DOHH2 (cell line): Measurements from ENCODE around the gene HAP1.
"Not testable (repeated sequence)": the region's sequence is repeated elsewhere in the genome, so short reads cannot be mapped to it uniquely, and the experiment has no call there.

Experiments
- H3F3A ChIP-seq: fragments of 200-600 bp; sonication (generic), shearing (Covaris generic); 2 replicates; pipeline ENCODE4 v1.6.0; 2016; ENCODE audit warnings: antibody characterized with exemption, mild to moderate bottlenecking; ENCODE audit not compliant: control insufficient read depth, insufficient read depth
- H3K27ac ChIP-seq: fragments of 200-600 bp; sonication (generic); 2 replicates; pipeline ENCODE4 v1.5.1; 2014; ENCODE audit warnings: low read depth, mild to moderate bottlenecking, low read length, moderate library complexity
- H3K27me3 ChIP-seq: fragments of 200-600 bp; sonication (generic); 2 replicates; pipeline ENCODE4 v1.6.1; 2014; ENCODE audit warnings: mild to moderate bottlenecking, low read length, mixed read lengths; ENCODE audit not compliant: control insufficient read depth
- H3K36me3 ChIP-seq: fragments of 200-600 bp; sonication (generic); 2 replicates; pipeline ENCODE4 v1.6.1; 2014; ENCODE audit warnings: mild to moderate bottlenecking, low read length, moderate library complexity, mixed read lengths; ENCODE audit not compliant: control insufficient read depth
- H3K4me1 ChIP-seq: fragments of 200-600 bp; sonication (generic); 2 replicates; pipeline ENCODE4 v1.6.1; 2014; ENCODE audit warnings: mild to moderate bottlenecking, low read length, mixed read lengths; ENCODE audit not compliant: control insufficient read depth
- H3K4me2 ChIP-seq: fragments of 200-600 bp; sonication (generic); 2 replicates; pipeline ENCODE4 v1.6.0; 2014; ENCODE audit warnings: mild to moderate bottlenecking, low read length, moderate library complexity
- H3K4me3 ChIP-seq: fragments of 200-600 bp; sonication (generic); 2 replicates; pipeline ENCODE4 v1.5.1; 2014; ENCODE audit warnings: mild to moderate bottlenecking, low read length, mixed read lengths
- H3K79me2 ChIP-seq: fragments of 200-600 bp; sonication (generic); 2 replicates; pipeline ENCODE4 v1.6.1; 2014; ENCODE audit warnings: mild to moderate bottlenecking, low read length, mixed read lengths; ENCODE audit not compliant: control insufficient read depth
- H3K9me2 ChIP-seq: fragments of 200-600 bp; sonication (generic); replicated peaks from 2 replicates; pipeline ENCODE4 v1.6.1; 2014; ENCODE audit warnings: mild to moderate bottlenecking, low read length, mixed read lengths; ENCODE audit not compliant: control insufficient read depth
- H3K9me3 ChIP-seq: fragments of 200-600 bp; sonication (generic); 2 replicates; pipeline ENCODE4 v1.6.1; 2014; ENCODE audit warnings: antibody characterized with exemption, low read length, mixed read lengths; ENCODE audit not compliant: control insufficient read depth, insufficient read depth
- H4K20me1 ChIP-seq: fragments of 200-600 bp; sonication (generic); 2 replicates; pipeline ENCODE4 v1.6.0; 2014; ENCODE audit warnings: low read depth, mild to moderate bottlenecking, antibody characterized with exemption, low read length, moderate library complexity; ENCODE audit not compliant: control insufficient read depth, insufficient read depth
- CTCF ChIP-seq: fragments of 200-600 bp; sonication (generic); IDR thresholded peaks from one replicate; pipeline ENCODE4 v1.5.1; 2014; ENCODE audit warnings: antibody characterized with exemption, mild to moderate bottlenecking, low read depth, low read length; ENCODE audit not compliant: poor library complexity, severe bottlenecking
- EZH2phosphoT487 ChIP-seq: fragments of 200-600 bp; sonication (generic); IDR thresholded peaks from 2 replicates; pipeline ENCODE4 v1.6.1; 2017; ENCODE audit warnings: borderline replicate concordance, mild to moderate bottlenecking, antibody characterized with exemption, low read length, moderate library complexity, mixed read lengths

Gene HAP1

GRCh38 chr17:41686281-41686680, 48.2 kb downstream of the HAP1 start:
- Histone ChIP-seq H4K20me1 (peaks cover 18% of the 10 kb centered on the region), H3K9me3 (no peaks in the 10 kb centered on the region), H3K4me3 (no peak overlapping the region), H3K27ac (no peak overlapping the region), H3K27me3 (peaks cover 13% of the 10 kb centered on the region), H3K79me2 (peaks cover 29% of the 10 kb centered on the region), H3K9me2 (no peaks in the 10 kb centered on the region), H3K4me1 (peaks cover 17% of the 10 kb centered on the region), H3K36me3 (peaks cover 24% of the 10 kb centered on the region), H3K4me2 (no peak overlapping the region), H3F3A (peaks cover 18% of the 10 kb centered on the region)
- TF ChIP-seq CTCF: no peak
- no peak for TF ChIP-seq EZH2phosphoT487

- H3F3A ChIP-seq: peaks cover 13% of the 10 kb centered on the region
- not testable (repeated sequence) for H3K9me2 ChIP-seq, H3K4me2 ChIP-seq, H3K4me3 ChIP-seq, H3K9me3 ChIP-seq, H3K27ac ChIP-seq
- peaks cover 13% of the 10 kb centered on the region for H3K27me3 ChIP-seq
- H3K36me3 ChIP-seq: peaks cover 19% of the 10 kb centered on the region
- H3K79me2 ChIP-seq: peaks cover 23% of the 10 kb centered on the region
- H3K4me1 ChIP-seq: peaks cover 13% of the 10 kb centered on the region
- H4K20me1 ChIP-seq: peaks cover 13% of the 10 kb centered on the region
Measured at GRCh38 chr17:41685753-41686152, 48.7 kb downstream of the HAP1 start.

GRCh38 chr17:41684035-41684434, 50.4 kb downstream of the HAP1 start:
- peaks cover 8% of the 10 kb centered on the region for H3K4me1 ChIP-seq
- H3K27ac ChIP-seq: no peak overlapping the region
- H3K9me2 ChIP-seq: no peaks in the 10 kb centered on the region
- TF ChIP-seq CTCF (no peak), EZH2phosphoT487 (no peak)
- no peaks in the 10 kb centered on the region for H4K20me1 ChIP-seq
- H3K27me3 ChIP-seq: peaks cover 14% of the 10 kb centered on the region
- no peaks in the 10 kb centered on the region for H3K9me3 ChIP-seq
- H3K36me3 ChIP-seq: peaks cover 3% of the 10 kb centered on the region
- no peak overlapping the region for H3K4me2 ChIP-seq
- H3K79me2 ChIP-seq: peaks cover 6% of the 10 kb centered on the region
- H3F3A ChIP-seq: no peaks in the 10 kb centered on the region
- H3K4me3 ChIP-seq: no peak overlapping the region

GRCh38 chr17:41683441-41684007, 50.9 kb downstream of the HAP1 start:
- Histone ChIP-seq H3K4me1 (peaks cover 12% of the 10 kb centered on the region), H3K4me2 (no peak overlapping the region)
- no peak for TF ChIP-seq EZH2phosphoT487
- no peak for TF ChIP-seq CTCF

More at GRCh38 chr17:41683441-41684007, 50.9 kb downstream of the HAP1 start:
- no peak overlapping the region for H3K4me3 ChIP-seq
- H4K20me1 ChIP-seq: no peaks in the 10 kb centered on the region
- no peaks in the 10 kb centered on the region for H3K9me2 ChIP-seq
- H3K79me2 ChIP-seq: peaks cover 3% of the 10 kb centered on the region; the same call in 1 of the 2 replicates
- H3K36me3 ChIP-seq: no peaks in the 10 kb centered on the region
- H3K27ac ChIP-seq: no peak overlapping the region
- H3F3A ChIP-seq: no peaks in the 10 kb centered on the region
- peaks cover 19% of the 10 kb centered on the region for H3K27me3 ChIP-seq
- H3K9me3 ChIP-seq: no peaks in the 10 kb centered on the region
